Measurements from ENCODE around the gene NFATC3. TPM values are rescaled to one million over a fixed set of nuclear protein-coding genes. Genes with fewer than 3 reads are reported as not detected.
A peak's percentile ranks its signal among the peaks of the same experiment; 100 is the strongest.

The NFATC3 gene
- total and polyA plus RNA-seq, 2 donors from 2014 or later, result 15.0 to 37.7 TPM

- Histone ChIP-seq H3K9me3 (ENCODE audit: control insufficient read depth in 2 of 3, insufficient read depth in 1 of 3, low read length in 3 of 3) (no peaks in the 10 kb centered on the region), H3K4me1 (ENCODE audit: control insufficient read depth in 2 of 3, insufficient read depth in 2 of 3, low read depth in 1 of 3, low read length in 3 of 3) (peaks cover 6 to 23% (median 21%) of the 10 kb centered on the region in 3 donors), H3K9ac (ENCODE audit: low read length in 3 of 3) (peak overlapping the region in 1 of 3 donors; percentile 15), H3K4me3 (ENCODE audit: low read length in 3 of 3) (peak overlapping the region in 2 of 3 donors; percentile 40 to 81), H3K27ac (ENCODE audit: low read depth in 2 of 2, low read length in 2 of 2) (peak overlapping the region; percentile 70 to 94), H3K36me3 (ENCODE audit: control insufficient read depth in 2 of 3, insufficient read depth in 3 of 3, low read length in 3 of 3) (peaks cover 0 to 31% (median 18%) of the 10 kb centered on the region in 3 donors), H3K27me3 (ENCODE audit: control insufficient read depth, insufficient read depth, low read length) (peaks cover 3% of the 10 kb centered on the region)
- TF ChIP-seq CTCF (IDR thresholded peaks at IDR 0.05; ENCODE audit: borderline replicate concordance, extremely low read depth, insufficient read depth), result no peak
- DNase-seq (no peak), FAIRE-seq (no peak)
- intact Hi-C loops (cut with DNase I), result no loop called here
These were observed 148.6 kb downstream of the NFATC3 start for GRCh38 chr16:68233835-68234187.

GRCh38 chr16:68234188-68235107, 149.3 kb downstream of the NFATC3 start:
- intact Hi-C loops (cut with DNase I), result no loop called here
- Histone ChIP-seq H3K9ac (ENCODE audit: low read length in 3 of 3) (peak overlapping the region in 2 of 3 donors; percentile 67 to 76), H3K27ac (ENCODE audit: low read depth in 2 of 2, low read length in 2 of 2) (peak overlapping the region; percentile 93 to 94)

GRCh38 chr16:68235108-68235886, 150.1 kb downstream of the NFATC3 start:
- peak overlapping the region in 2 of 3 donors; percentile 67 to 76 for H3K9ac ChIP-seq (ENCODE audit: low read length in 3 of 3)
- DNase-seq (peak; percentile 47 to 86 (median 62)), FAIRE-seq (no peak)
- H3K36me3 ChIP-seq (ENCODE audit: control insufficient read depth in 2 of 3, insufficient read depth in 3 of 3, low read length in 3 of 3), result peaks cover 0 to 23% (median 15%) of the 10 kb centered on the region in 3 donors
- peak overlapping the region; percentile 24 to 81 (median 33) for H3K4me3 ChIP-seq (ENCODE audit: low read length in 3 of 3)
- H3K9me3 ChIP-seq (ENCODE audit: control insufficient read depth in 2 of 3, insufficient read depth in 1 of 3, low read length in 3 of 3), result no peaks in the 10 kb centered on the region
- TF ChIP-seq CTCF (IDR thresholded peaks at IDR 0.05; ENCODE audit: borderline replicate concordance, extremely low read depth, insufficient read depth), result no peak
- H3K27ac ChIP-seq (ENCODE audit: low read depth in 2 of 2, low read length in 2 of 2), result peak overlapping the region; percentile 93 to 94
- peaks cover 6 to 21% (median 17%) of the 10 kb centered on the region in 3 donors for H3K4me1 ChIP-seq (ENCODE audit: control insufficient read depth in 2 of 3, insufficient read depth in 2 of 3, low read depth in 1 of 3, low read length in 3 of 3)
- H3K27me3 ChIP-seq (ENCODE audit: control insufficient read depth, insufficient read depth, low read length), result peaks cover 3% of the 10 kb centered on the region
- intact Hi-C loops (cut with DNase I), result no loop called here

More at GRCh38 chr16:68234188-68235107, 149.3 kb downstream of the NFATC3 start:
- DNase-seq (peak; percentile 81 to 97 (median 88)), FAIRE-seq (no peak)
- Histone ChIP-seq H3K4me1 (ENCODE audit: control insufficient read depth in 2 of 3, insufficient read depth in 2 of 3, low read depth in 1 of 3, low read length in 3 of 3) (peaks cover 6 to 21% (median 17%) of the 10 kb centered on the region in 3 donors), H3K9me3 (ENCODE audit: control insufficient read depth in 2 of 3, insufficient read depth in 1 of 3, low read length in 3 of 3) (no peaks in the 10 kb centered on the region), H3K4me3 (ENCODE audit: low read length in 3 of 3) (peak overlapping the region; percentile 33 to 81 (median 40)), H3K27me3 (ENCODE audit: control insufficient read depth, insufficient read depth, low read length) (peaks cover 3% of the 10 kb centered on the region), H3K36me3 (ENCODE audit: control insufficient read depth in 2 of 3, insufficient read depth in 3 of 3, low read length in 3 of 3) (peaks cover 0 to 31% (median 18%) of the 10 kb centered on the region in 3 donors)
- no peak for TF ChIP-seq CTCF (IDR thresholded peaks at IDR 0.05; ENCODE audit: borderline replicate concordance, extremely low read depth, insufficient read depth)

All from kidney (tissue), 14 donors.